ENCODE data around the gene RCOR2. TPM values are rescaled to one million over a fixed set of nuclear protein-coding genes. Genes with fewer than 3 reads are reported as not detected.

RCOR2 gene
- total RNA-seq, 1 donor from 2014 or later = 108 TPM

DNA sequence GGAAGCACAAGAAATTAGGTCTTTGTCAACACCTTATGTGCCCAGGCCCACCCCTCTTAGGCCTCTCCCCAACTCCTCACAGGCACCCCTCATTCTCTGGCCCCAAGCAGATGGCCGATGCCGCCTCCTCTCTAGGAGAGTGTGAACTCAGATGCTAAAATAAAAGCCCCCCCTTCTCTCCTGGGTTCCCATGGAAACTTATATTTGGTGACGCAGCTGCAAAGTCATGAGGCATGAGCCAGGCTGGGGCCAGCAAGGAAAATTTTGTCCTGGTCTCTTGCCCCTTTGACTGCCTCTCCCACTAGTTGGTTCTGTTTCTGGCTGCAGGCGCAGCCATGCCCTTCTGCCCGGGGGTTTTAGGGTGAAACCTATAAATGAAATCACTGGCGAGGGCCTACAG is 11.8 kb downstream of the RCOR2 start:
- DNase-seq (ENCODE audit: low read depth, low spot score) = no peak
- H3K4me1 Mint-ChIP-seq = peaks cover 19% of the 10 kb centered on the region
- H3K36me3 Mint-ChIP-seq (ENCODE audit: low read depth) = peaks cover 11% of the 10 kb centered on the region
- no peaks in the 10 kb centered on the region for H3K9me3 Mint-ChIP-seq
- no peak overlapping the region for H3K27ac Mint-ChIP-seq (ENCODE audit: unreplicated experiment)
- H3K4me3 Mint-ChIP-seq = no peak overlapping the region
- H3K27me3 Mint-ChIP-seq (ENCODE audit: low read depth) = no peaks in the 10 kb centered on the region
- TF ChIP-seq, protein P1, sequence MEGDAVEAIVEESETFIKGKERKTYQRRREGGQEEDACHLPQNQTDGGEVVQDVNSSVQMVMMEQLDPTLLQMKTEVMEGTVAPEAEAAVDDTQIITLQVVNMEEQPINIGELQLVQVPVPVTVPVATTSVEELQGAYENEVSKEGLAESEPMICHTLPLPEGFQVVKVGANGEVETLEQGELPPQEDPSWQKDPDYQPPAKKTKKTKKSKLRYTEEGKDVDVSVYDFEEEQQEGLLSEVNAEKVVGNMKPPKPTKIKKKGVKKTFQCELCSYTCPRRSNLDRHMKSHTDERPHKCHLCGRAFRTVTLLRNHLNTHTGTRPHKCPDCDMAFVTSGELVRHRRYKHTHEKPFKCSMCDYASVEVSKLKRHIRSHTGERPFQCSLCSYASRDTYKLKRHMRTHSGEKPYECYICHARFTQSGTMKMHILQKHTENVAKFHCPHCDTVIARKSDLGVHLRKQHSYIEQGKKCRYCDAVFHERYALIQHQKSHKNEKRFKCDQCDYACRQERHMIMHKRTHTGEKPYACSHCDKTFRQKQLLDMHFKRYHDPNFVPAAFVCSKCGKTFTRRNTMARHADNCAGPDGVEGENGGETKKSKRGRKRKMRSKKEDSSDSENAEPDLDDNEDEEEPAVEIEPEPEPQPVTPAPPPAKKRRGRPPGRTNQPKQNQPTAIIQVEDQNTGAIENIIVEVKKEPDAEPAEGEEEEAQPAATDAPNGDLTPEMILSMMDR (conservative IDR thresholded peaks at IDR 0.05) = no peak

- Mint-ChIP-seq H3K27ac (ENCODE audit: unreplicated experiment) (no peak overlapping the region), H3K36me3 (ENCODE audit: low read depth) (peaks cover 11% of the 10 kb centered on the region), H3K4me3 (no peak overlapping the region), H3K4me1 (peaks cover 16% of the 10 kb centered on the region), H3K27me3 (ENCODE audit: low read depth) (no peaks in the 10 kb centered on the region), H3K9me3 (no peaks in the 10 kb centered on the region)
- TF ChIP-seq, protein P1 (conservative IDR thresholded peaks at IDR 0.05) = no peak
- no peak for DNase-seq (ENCODE audit: low read depth, low spot score)
Observed at GRCh38 chr11:63904743-63905142, 12.2 kb downstream of the RCOR2 start.

- TF ChIP-seq, protein P1 (conservative IDR thresholded peaks at IDR 0.05) = no peak
- Mint-ChIP-seq H3K36me3 (ENCODE audit: low read depth) (peaks cover 11% of the 10 kb centered on the region), H3K9me3 (no peaks in the 10 kb centered on the region), H3K4me3 (no peak overlapping the region), H3K27me3 (ENCODE audit: low read depth) (no peaks in the 10 kb centered on the region), H3K4me1 (peaks cover 11% of the 10 kb centered on the region), H3K27ac (ENCODE audit: unreplicated experiment) (no peak overlapping the region)
- no peak for DNase-seq (ENCODE audit: low read depth, low spot score)
Observed at GRCh38 chr11:63903884-63904283, 13.1 kb downstream of the RCOR2 start.

DNA sequence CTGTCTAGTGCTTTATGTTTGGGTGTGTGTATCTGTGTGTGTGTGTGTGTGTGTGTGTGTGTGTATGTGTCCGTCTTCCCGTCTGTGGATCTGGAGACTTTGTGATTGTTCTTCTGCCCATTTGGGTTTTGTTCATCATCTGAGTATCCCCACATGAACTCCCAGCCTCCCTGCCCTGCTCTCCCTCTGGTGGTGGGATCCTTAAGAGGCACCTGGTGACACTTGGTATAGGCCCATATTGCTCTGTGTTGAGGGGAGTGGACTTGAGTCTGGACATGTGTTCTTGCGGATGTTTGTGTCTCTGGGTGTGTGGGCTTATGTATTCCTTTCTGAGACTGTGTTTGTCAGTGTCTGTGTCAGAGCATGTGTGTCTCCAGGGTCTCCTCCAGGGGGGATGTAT is 15.3 kb downstream of the RCOR2 start:
- Mint-ChIP-seq H3K27ac (ENCODE audit: unreplicated experiment) (no peak overlapping the region), H3K36me3 (ENCODE audit: low read depth) (peaks cover 19% of the 10 kb centered on the region), H3K27me3 (ENCODE audit: low read depth) (no peaks in the 10 kb centered on the region), H3K4me3 (no peak overlapping the region), H3K9me3 (no peaks in the 10 kb centered on the region), H3K4me1 (no peaks in the 10 kb centered on the region)
- TF ChIP-seq, protein P1 (conservative IDR thresholded peaks at IDR 0.05) = peak; percentile 49
- no peak for DNase-seq (ENCODE audit: low read depth, low spot score)

DNA sequence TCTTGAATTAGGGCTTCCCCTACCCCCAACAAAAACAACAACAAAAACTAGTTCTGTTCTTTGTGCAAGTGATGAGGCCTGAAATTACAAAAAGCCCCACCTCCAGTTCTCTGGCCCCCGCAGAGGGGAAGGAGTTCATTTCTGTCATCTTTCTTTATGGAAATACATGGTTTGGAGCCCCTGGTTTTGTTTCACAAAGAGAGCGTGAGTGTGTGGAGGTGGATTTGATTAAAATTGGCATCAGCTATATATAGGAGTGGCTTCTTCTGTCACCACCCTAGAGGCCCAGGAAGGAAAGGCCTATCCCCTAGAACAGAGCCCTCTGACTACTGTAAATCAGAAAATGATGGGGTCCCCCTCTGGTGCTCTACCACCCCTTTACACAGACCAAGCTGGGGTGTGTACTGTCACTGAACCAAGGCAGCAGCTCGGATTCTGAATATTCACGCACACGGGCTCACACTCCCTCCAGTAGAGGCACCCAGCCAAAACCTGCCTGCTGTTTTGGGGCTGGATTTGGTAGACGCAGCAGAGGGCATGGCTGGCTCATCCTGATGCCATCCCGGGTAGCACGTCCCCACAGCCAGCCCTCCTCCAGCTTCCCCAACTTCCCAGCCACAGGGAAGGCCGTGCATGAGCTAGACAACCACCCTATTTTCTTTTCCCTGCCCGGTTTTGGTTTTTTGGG is 19.4 kb downstream of the RCOR2 start:
- Mint-ChIP-seq H3K27me3 (ENCODE audit: low read depth) (no peaks in the 10 kb centered on the region), H3K9me3 (peaks cover 2% of the 10 kb centered on the region), H3K4me3 (no peak overlapping the region), H3K4me1 (peaks cover 4% of the 10 kb centered on the region), H3K36me3 (ENCODE audit: low read depth) (peaks cover 25% of the 10 kb centered on the region), H3K27ac (ENCODE audit: unreplicated experiment) (peak overlapping the region; percentile 19)
- TF ChIP-seq, protein P1 (conservative IDR thresholded peaks at IDR 0.05) = no peak
- no peak for DNase-seq (ENCODE audit: low read depth, low spot score)

All from neural crest cell (in vitro differentiated cells).